Measurements from ENCODE around the gene NTN5. TPM values are rescaled to one million over a fixed set of nuclear protein-coding genes. Genes with fewer than 3 reads are reported as not detected.

NTN5 gene
- total and polyA plus RNA-seq, 10 of the 15 experiments (the other 5 are each of a cell fraction or from before 2014, with no cell fraction given): 0.07 to 0.22 TPM; not detected in 8

DNA sequence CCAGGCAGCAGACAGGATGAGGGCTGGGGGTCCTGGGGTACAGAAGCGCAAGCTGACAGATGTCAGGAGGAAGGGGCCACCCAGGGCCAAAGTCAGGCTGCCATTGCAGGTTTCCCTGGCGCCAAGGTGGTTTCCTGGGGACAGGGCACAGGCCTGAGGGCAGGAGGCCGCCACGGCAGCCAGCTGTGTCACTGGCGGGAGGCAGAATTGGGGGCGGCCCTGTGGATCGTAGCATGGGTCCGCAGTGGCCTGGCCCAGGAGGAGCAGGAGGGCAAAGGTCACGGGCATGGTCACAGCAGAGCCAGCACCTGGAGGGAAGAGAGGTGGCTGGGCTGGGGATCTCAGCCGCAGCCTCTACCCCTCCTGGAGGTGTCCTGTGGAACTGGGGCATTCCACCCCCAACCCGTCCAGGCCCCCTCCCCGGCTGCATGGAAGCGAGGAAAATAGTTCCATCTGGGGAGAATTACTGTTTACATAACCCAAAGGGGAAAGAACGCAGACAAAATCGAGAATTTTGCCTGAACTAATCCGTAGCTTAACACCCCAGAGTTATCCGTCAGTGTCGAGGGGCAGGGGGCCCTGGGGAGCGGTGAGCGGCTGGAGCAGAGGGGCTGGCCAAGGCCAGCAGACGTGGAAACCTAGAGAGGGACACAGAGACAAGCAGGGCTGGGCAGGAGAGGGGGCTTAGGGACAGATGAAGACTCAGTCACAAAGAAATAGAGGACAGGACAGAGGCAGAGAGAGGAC, 1.9 kb downstream of the NTN5 start:
- ChIA-PET POLR2A (no interaction called here), RAD21 (ENCODE audit: unreplicated experiment) (no interaction called here)
- no peak for FAIRE-seq

More for the DNA sequence above, 1.9 kb downstream of the NTN5 start:
- in situ Hi-C loops (cut with MboI) (no loop called here), intact Hi-C loops (cut with micrococcal nuclease; ENCODE audit: unreplicated experiment) (no loop called here)
- TF ChIP-seq, protein P1, sequence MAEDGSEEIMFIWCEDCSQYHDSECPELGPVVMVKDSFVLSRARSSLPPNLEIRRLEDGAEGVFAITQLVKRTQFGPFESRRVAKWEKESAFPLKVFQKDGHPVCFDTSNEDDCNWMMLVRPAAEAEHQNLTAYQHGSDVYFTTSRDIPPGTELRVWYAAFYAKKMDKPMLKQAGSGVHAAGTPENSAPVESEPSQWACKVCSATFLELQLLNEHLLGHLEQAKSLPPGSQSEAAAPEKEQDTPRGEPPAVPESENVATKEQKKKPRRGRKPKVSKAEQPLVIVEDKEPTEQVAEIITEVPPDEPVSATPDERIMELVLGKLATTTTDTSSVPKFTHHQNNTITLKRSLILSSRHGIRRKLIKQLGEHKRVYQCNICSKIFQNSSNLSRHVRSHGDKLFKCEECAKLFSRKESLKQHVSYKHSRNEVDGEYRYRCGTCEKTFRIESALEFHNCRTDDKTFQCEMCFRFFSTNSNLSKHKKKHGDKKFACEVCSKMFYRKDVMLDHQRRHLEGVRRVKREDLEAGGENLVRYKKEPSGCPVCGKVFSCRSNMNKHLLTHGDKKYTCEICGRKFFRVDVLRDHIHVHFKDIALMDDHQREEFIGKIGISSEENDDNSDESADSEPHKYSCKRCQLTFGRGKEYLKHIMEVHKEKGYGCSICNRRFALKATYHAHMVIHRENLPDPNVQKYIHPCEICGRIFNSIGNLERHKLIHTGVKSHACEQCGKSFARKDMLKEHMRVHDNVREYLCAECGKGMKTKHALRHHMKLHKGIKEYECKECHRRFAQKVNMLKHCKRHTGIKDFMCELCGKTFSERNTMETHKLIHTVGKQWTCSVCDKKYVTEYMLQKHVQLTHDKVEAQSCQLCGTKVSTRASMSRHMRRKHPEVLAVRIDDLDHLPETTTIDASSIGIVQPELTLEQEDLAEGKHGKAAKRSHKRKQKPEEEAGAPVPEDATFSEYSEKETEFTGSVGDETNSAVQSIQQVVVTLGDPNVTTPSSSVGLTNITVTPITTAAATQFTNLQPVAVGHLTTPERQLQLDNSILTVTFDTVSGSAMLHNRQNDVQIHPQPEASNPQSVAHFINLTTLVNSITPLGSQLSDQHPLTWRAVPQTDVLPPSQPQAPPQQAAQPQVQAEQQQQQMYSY (CRISPR knock-in tag; IDR thresholded peaks at IDR 0.05): no peak
- TF ChIP-seq NR2F1 (conservative IDR thresholded peaks at IDR 0.05): 0 out of 2 replicates have a peak, but pooled peaks have one; percentile 31
- TF ChIP-seq TCF3 (IDR thresholded peaks at IDR 0.05; ENCODE audit: borderline replicate concordance, insufficient read depth, low read depth, low read length): no peak
- TF ChIP-seq POLR2AphosphoS2 (IDR thresholded peaks at IDR 0.05; ENCODE audit: low read depth, low read length): no peak
- Histone ChIP-seq H3K9me3 (replicated peaks; ENCODE audit: control insufficient read depth, insufficient read depth, low read length) (no peaks in the 10 kb centered on the region; the same call in 2 of the 3 replicates), H3K79me2 (ENCODE audit: control insufficient read depth, insufficient read depth, low read length) (no peaks in the 10 kb centered on the region), H3K36me3 (ENCODE audit: control insufficient read depth in 2 of 2, insufficient read depth in 2 of 2, low read length in 1 of 2) (no peaks in the 10 kb centered on the region), H3K4me1 (ENCODE audit: control insufficient read depth, insufficient read depth, low read length) (no peaks in the 10 kb centered on the region), H3K4me3 (no peak overlapping the region), H3K4me2 (ENCODE audit: control insufficient read depth, insufficient read depth) (no peak overlapping the region), H3K9ac (ENCODE audit: control insufficient read depth, insufficient read depth, low read length) (no peak overlapping the region), H4K20me1 (ENCODE audit: control insufficient read depth, insufficient read depth) (no peaks in the 10 kb centered on the region), H2AFZ (ENCODE audit: control insufficient read depth, low read depth, low read length) (no peak overlapping the region), H3K27ac (ENCODE audit: control insufficient read depth, insufficient read depth) (no peak overlapping the region), H3K27me3 (replicated peaks in 1 of 2; ENCODE audit: control insufficient read depth in 2 of 2, insufficient read depth in 2 of 2, low read length in 1 of 2) (no peaks in the 10 kb centered on the region)
- 41% methylated on average over 18 of the region's 21 CpGs for WGBS (ENCODE audit: insufficient coverage, insufficient replicate concordance, low lambda C conversion rate, missing lambda C conversion rate)
- no TSS peak for BruUV-seq (replicated peaks)
- SMC1A ChIA-PET (ENCODE audit: uncharacterized antibody, unreplicated experiment): no interaction called here
- CTCF ChIA-PET: interaction anchor here (1.4 kb wide), 1 partner anchor 25 kb away, joined by 5 read pairs; the partner anchor contains the start of gene CA11
- ATAC-seq (no peak), DNase-seq (ENCODE audit: low read depth, low spot score) (no peak)

Data from GM12878 (cell line).